Stomach (tissue), 4 donors: ENCODE results near the gene STXBP2.

Source experiments
- EP300 ChIP-seq: sonication (generic); formaldehyde crosslinking; IDR thresholded peaks from one replicate; pipeline ENCODE4 v1.6.1; 2017; ENCODE audit warnings: antibody characterized with exemption
- TF ChIP-seq, protein P1 (sequence below), 7 experiments: fragments of 450-650 bp in 4 of 7; fragments of 200-600 bp in 3 of 7; sonication (generic) in 3 of 7; IDR thresholded peaks; one replicate each; pipeline ENCODE4 v1.5.1; 2016 to 2019; ENCODE audit warnings: antibody characterized with exemption in 7 of 7, control low read depth in 2 of 7, mild to moderate bottlenecking in 1 of 7

- TF ChIP-seq EP300, result no peak
- TF ChIP-seq, protein P1, sequence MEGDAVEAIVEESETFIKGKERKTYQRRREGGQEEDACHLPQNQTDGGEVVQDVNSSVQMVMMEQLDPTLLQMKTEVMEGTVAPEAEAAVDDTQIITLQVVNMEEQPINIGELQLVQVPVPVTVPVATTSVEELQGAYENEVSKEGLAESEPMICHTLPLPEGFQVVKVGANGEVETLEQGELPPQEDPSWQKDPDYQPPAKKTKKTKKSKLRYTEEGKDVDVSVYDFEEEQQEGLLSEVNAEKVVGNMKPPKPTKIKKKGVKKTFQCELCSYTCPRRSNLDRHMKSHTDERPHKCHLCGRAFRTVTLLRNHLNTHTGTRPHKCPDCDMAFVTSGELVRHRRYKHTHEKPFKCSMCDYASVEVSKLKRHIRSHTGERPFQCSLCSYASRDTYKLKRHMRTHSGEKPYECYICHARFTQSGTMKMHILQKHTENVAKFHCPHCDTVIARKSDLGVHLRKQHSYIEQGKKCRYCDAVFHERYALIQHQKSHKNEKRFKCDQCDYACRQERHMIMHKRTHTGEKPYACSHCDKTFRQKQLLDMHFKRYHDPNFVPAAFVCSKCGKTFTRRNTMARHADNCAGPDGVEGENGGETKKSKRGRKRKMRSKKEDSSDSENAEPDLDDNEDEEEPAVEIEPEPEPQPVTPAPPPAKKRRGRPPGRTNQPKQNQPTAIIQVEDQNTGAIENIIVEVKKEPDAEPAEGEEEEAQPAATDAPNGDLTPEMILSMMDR (IDR thresholded peaks at IDR 0.05), result no peak
These were observed 17.1 kb upstream of the STXBP2 start for GRCh38 chr19:7619671-7620441.
